ENCODE data around the gene HOXB3. TPM values are rescaled to one million over a fixed set of nuclear protein-coding genes. Genes with fewer than 3 reads are reported as not detected.

Gene HOXB3
- total and polyA plus RNA-seq, 2 of the 4 experiments (the other 2 are of a cell fraction) = 6.3 to 59.6 TPM

- CTCF ChIA-PET = interaction anchor here (1.3 kb wide), 1 partner anchor 10 kb away, joined by 4 read pairs; no protein-coding TSS in a partner anchor
These were observed 36.4 kb upstream of the HOXB3 start, which contains the start of gene HOXB9 for GRCh38 chr17:48626245-48627117. HOXB9 (minus strand) TSS chr17:48626358; CDS start chr17:48626269, 89 bp downstream.

More at GRCh38 chr17:48626245-48627117, 36.4 kb upstream of the HOXB3 start, which contains the start of gene HOXB9:
- dilution Hi-C loops (cut with HindIII; ENCODE audit: low sequenced_read_pairs, unreplicated experiment) = no loop called here
- intact Hi-C loops (cut with micrococcal nuclease) = no loop called here
- Histone ChIP-seq H3K56ac (ENCODE audit: extremely low read depth, insufficient read depth, low read length) (no peak within 1 kb of the TSS), H3K79me1 (ENCODE audit: low read depth in 1 of 2, low read length in 2 of 2) (no peaks in the 10 kb centered on the region), H4K91ac (ENCODE audit: insufficient read depth, low read depth, low read length) (no peak within 1 kb of the TSS), H3K36me3 (ENCODE audit: control insufficient read depth, insufficient read depth, low read length) (no peaks in the 10 kb centered on the region), H2AK9ac (replicated peaks; ENCODE audit: low read depth, low read length, poor library complexity) (peak within 1 kb of the TSS; percentile 78), H2BK120ac (ENCODE audit: low read depth, low read length) (no peak within 1 kb of the TSS), H3K4me3 (ENCODE audit: insufficient read depth, low read depth, low read length) (peak within 1 kb of the TSS; percentile 38), H3K27me3 (ENCODE audit: control insufficient read depth, insufficient read depth, low read length) (peaks cover 98% of the 10 kb centered on the region), H3K14ac (replicated peaks; ENCODE audit: low read depth, low read length) (no peak within 1 kb of the TSS), H4K20me1 (ENCODE audit: insufficient read depth, low read length) (peaks cover 12% of the 10 kb centered on the region; the same call in 1 of the 2 replicates), H3K4me1 (ENCODE audit: control insufficient read depth, insufficient read depth, low read length) (no peaks in the 10 kb centered on the region; the same call in 1 of the 2 replicates), H2BK5ac (ENCODE audit: low read depth, low read length, poor library complexity, severe bottlenecking) (no peak within 1 kb of the TSS), H3K23ac (ENCODE audit: low read depth, low read length) (0 out of 2 replicates have a peak within 1 kb of the TSS, but pooled peaks have one; percentile 24), H4K5ac (ENCODE audit: low read depth, low read length) (no peak within 1 kb of the TSS), H3K9ac (ENCODE audit: low read depth, low read length) (no peak within 1 kb of the TSS), H3K4me2 (ENCODE audit: low read depth, low read length) (peak within 1 kb of the TSS; percentile 91), H3K9me3 (ENCODE audit: control insufficient read depth, insufficient read depth, low read length) (peaks cover 28% of the 10 kb centered on the region), H2AK5ac (ENCODE audit: low read depth, low read length) (no peak within 1 kb of the TSS), H3K4ac (ENCODE audit: low read depth, low read length) (no peak within 1 kb of the TSS), H2BK15ac (ENCODE audit: low read depth, low read length) (no peak within 1 kb of the TSS), H3K9me1 (ENCODE audit: insufficient read depth, low read length) (no peaks in the 10 kb centered on the region; the same call in 1 of the 2 replicates), H3K18ac (ENCODE audit: low read depth, low read length) (no peak within 1 kb of the TSS), H3K27ac (ENCODE audit: insufficient read depth, low read length) (no peak within 1 kb of the TSS), H2BK20ac (ENCODE audit: low read depth, low read length) (no peak within 1 kb of the TSS), H4K8ac (ENCODE audit: low read depth in 2 of 2, low read length in 2 of 2) (no peak within 1 kb of the TSS), H2AFZ (replicated peaks; ENCODE audit: low read length, poor library complexity) (peak within 1 kb of the TSS; percentile 64)
- in situ Hi-C loops (cut with MboI; ENCODE audit: low sequenced_read_pairs) = loop anchor here (10.0 kb wide), 1 partner anchor 462 kb away; no protein-coding TSS in a partner anchor
- POLR2A ChIA-PET (ENCODE audit: unreplicated experiment) = interaction anchor here (0.7 kb wide), 1 partner anchor 39 kb away, joined by 3 read pairs; no protein-coding TSS in a partner anchor
- peak; percentile 12; the same call in 1 of the 2 replicates for ATAC-seq (ENCODE audit: low read depth)
- no TSS peak for BruUV-seq (replicated peaks)
- 20% methylated on average over 1 of the region's 50 CpGs; no CpG with 5 or more reads in 1 of the 2 experiments for WGBS, 2 experiments (ENCODE audit: extremely low coverage in 2 of 2, insufficient read length in 1 of 2)
- peak; percentile 47 for DNase-seq
- TF ChIP-seq CEBPB (IDR thresholded peaks at IDR 0.05; ENCODE audit: low read depth, low read length) (peak; percentile 65), MXI1 (IDR thresholded peaks at IDR 0.05; ENCODE audit: borderline replicate concordance, low read depth, low read length) (no peak)
